ENCODE results near the gene FBXO4.

Gene FBXO4, protein sequence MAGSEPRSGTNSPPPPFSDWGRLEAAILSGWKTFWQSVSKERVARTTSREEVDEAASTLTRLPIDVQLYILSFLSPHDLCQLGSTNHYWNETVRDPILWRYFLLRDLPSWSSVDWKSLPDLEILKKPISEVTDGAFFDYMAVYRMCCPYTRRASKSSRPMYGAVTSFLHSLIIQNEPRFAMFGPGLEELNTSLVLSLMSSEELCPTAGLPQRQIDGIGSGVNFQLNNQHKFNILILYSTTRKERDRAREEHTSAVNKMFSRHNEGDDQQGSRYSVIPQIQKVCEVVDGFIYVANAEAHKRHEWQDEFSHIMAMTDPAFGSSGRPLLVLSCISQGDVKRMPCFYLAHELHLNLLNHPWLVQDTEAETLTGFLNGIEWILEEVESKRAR

GRCh38 chr5:41924872-41925554 is at the start of gene FBXO4:
Gene FBXO4 (plus strand): TSS chr5:41925281. CDS start chr5:41925310, 29 bp downstream.
- DNase-seq: peak; percentile 77

GRCh38 chr5:41876678-41877077 is 48.4 kb upstream of the FBXO4 start:
- no peak for DNase-seq

- DNase-seq: no peak
Measured at GRCh38 chr5:41877408-41877807, 47.7 kb upstream of the FBXO4 start.

DNA sequence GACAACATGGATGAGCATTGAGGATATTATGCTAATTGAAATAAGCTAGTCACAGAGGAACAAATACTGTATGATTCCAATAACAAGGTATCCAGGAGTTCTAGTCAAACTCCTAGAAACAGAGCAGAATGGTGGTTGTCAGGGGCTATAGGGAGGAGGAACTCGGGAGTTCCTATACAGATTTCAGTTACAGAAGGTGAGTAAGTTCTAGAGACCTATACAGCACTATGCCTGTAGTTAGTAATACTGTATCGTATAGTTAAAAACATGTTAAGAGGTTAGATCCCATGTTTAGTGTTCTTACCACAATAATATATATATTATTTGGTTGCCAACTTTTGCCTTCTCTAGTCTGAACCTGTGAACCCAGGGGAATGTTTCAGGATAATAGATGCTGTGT is 46.9 kb upstream of the FBXO4 start:
- no peak for DNase-seq

- no peak for DNase-seq
Measured at GRCh38 chr5:41878643-41879478, 46.2 kb upstream of the FBXO4 start.

GRCh38 chr5:41882765-41883164 is 42.3 kb upstream of the FBXO4 start:
- DNase-seq: no peak

DNA sequence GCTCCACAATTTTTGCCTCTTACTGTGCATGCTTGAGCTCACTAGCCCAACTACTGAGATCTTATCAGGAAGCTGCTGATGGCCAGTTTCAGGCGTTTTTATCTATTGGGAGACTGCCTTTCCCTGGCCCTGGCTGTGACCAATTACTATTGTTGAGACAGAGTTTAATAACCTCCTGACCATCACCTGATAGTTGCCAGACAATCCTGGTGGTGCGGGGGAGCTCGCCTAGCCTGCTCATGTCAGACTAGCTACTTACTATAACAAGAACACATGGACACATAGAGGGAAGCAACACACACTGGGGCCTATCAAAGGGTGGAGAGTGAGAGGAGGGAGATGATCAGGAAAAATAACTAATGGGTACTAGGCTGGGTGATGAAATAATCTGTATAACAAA is 41.8 kb upstream of the FBXO4 start:
- no peak for DNase-seq

DNA sequence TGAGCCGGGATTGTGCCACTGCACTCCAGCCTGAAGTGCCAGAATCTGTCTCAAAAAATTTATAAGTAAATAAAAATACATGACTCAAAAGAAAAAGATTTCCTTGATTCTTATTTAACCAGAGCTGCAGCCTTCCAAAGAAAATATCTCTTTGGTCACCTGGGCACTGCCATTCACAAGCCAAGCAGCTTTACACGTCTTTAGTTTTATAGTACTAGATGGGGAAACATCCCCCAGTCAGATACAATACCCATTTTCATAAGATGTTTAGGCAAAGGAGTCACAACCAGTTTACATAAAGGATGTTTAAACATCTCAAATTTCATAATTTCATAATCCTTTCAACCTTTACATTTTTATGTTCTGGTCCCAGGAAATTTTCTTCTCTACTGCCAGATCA is 41.1 kb upstream of the FBXO4 start:
- DNase-seq: no peak

- no peak for DNase-seq
Measured at GRCh38 chr5:41885286-41885685, 39.8 kb upstream of the FBXO4 start.

GRCh38 chr5:41891066-41891707 is 33.9 kb upstream of the FBXO4 start:
- no peak for DNase-seq

DNA sequence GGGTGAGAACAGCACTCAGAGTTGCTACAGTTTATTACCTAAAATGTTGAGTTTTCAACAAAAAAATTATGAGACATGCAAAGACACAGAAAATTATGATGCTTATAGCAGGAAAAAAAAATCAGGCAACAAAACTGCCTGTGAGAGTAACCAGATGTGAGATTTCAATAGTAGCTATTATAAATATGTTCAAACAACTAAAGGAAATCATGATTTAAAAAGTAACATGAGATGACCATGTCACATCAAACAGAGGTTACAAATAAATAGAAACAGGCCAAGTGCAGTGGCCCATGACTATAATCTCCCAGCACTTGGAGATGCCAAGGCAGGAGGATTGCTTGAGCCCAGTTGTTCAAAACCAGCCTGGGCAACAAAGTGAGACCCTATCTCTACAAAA is 33.0 kb upstream of the FBXO4 start:
- no peak for DNase-seq

GRCh38 chr5:41893074-41893851 is 31.8 kb upstream of the FBXO4 start:
- DNase-seq: no peak

DNA sequence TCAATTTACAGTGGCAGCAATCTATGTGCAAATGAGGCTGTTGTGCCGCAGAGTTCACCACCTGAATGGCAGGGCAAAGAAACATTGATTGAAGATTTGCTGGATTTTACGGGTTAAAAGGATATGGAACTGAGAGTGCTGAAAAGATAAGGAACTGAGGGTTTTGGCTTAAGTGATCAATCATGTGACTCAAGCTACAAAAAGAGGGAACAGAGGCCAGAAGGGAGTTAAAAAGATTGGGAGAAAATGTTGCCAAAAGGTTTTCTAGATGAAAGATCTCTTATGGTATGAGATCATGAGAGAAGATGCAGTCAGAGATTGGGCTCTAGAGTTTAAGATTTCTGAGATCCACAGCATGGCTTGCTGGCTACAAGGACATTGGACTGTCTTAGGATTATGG is 28.9 kb upstream of the FBXO4 start:
- DNase-seq: no peak

DNA sequence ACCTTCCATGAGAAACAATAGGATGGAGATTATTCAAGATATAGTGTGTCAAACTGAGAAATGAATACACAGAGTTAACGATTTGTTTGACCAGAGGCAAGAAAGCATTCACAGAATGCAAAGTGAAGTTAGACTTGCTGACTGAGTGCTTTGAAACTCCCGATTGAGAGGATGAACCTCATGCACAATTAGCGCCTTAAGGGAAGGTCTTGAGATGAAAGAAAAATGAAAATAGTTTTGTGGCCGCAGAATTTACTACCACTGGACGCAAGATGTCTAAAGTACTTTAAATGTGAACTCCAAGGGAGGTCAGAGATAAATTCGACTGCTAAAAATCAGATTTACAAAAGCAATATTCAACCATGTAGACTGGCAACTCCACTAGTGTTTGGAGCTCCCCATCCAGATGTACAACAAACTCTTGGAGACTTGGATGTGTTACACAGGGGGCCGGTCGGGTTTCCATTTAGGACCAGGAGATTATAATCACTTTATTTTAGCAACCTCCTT is 21.6 kb upstream of the FBXO4 start:
- DNase-seq: no peak

GRCh38 chr5:41903892-41904799 is 20.9 kb upstream of the FBXO4 start, which contains the start of gene RIMOC1:
Gene RIMOC1 (plus strand): TSS chr5:41904344. CDS start chr5:41904368, 24 bp downstream.
- DNase-seq: peak; percentile 100

- DNase-seq: no peak
Measured at GRCh38 chr5:41906151-41906550, 18.9 kb upstream of the FBXO4 start.

- DNase-seq: no peak
Measured at GRCh38 chr5:41908374-41909079, 16.6 kb upstream of the FBXO4 start.

- no peak for DNase-seq
Measured at GRCh38 chr5:41918105-41918504, 7.0 kb upstream of the FBXO4 start.

GRCh38 chr5:41921166-41921565 is 3.9 kb upstream of the FBXO4 start:
- no peak for DNase-seq

DNA sequence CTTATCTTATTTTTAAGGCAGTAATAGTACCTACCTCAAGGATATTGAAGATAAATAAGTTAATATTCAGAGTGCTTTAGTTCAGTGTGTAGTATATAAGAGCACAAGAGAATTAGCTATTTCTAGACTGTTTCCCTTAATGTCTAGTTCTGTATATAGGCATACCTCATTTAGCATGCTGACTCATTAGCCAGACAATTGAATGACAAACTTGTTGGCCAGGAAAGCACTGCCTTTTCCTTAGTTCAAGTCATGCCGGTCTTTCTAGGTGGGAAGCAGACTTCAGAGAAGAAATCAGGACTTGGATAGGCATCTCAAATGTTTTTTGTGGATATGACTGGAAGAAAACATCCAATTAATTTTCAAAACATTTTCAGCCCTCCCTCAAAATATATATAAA is 3.2 kb upstream of the FBXO4 start:
- DNase-seq: no peak
